Smooth muscle cell (in vitro differentiated cells): ENCODE measurements around the gene RPL13A. TPM values are rescaled to one million over a fixed set of nuclear protein-coding genes. Genes with fewer than 3 reads are reported as not detected.

Experiments
- DNase-seq: peaks from one replicate; lab custom pipeline; 2025; ENCODE audit not compliant: unreplicated experiment; lab: John Stamatoyannopoulos, UW
- H2AFZ ChIP-seq: fragments of 200-600 bp; sonication (generic); 2 replicates; pipeline ENCODE4 v1.6.0; 2016; ENCODE audit warnings: antibody characterized with exemption, low read depth, mild to moderate bottlenecking
- H3F3A ChIP-seq: fragments of 200-600 bp; sonication (generic); 2 replicates; pipeline ENCODE4 v1.6.0; 2017; ENCODE audit warnings: antibody characterized with exemption, low read depth
- H3K27ac ChIP-seq: fragments of 200-600 bp; sonication (generic); 2 replicates; pipeline ENCODE4 v1.5.1; 2016; ENCODE audit warnings: low read depth, mild to moderate bottlenecking
- H3K27me3 ChIP-seq: fragments of 200-600 bp; sonication (generic); 2 replicates; pipeline ENCODE4 v1.6.1; 2016; ENCODE audit warnings: low read depth, mild to moderate bottlenecking
- H3K36me3 ChIP-seq: fragments of 200-600 bp; sonication (generic); 2 replicates; pipeline ENCODE4 v1.5.1; 2016; ENCODE audit warnings: low read depth
- H3K4me1 ChIP-seq: fragments of 200-600 bp; sonication (generic); 2 replicates; pipeline ENCODE4 v1.5.1; 2016; ENCODE audit warnings: low read depth
- H3K4me2 ChIP-seq: fragments of 200-600 bp; sonication (generic); 2 replicates; pipeline ENCODE4 v1.6.0; 2016; ENCODE audit warnings: mild to moderate bottlenecking
- H3K4me3 ChIP-seq: fragments of 200-600 bp; sonication (generic); 2 replicates; pipeline ENCODE4 v1.5.1; 2016; ENCODE audit warnings: mild to moderate bottlenecking
- H3K79me2 ChIP-seq: fragments of 200-600 bp; sonication (generic); 2 replicates; pipeline ENCODE4 v1.6.0; 2016; ENCODE audit warnings: low read depth, mild to moderate bottlenecking
- H3K9ac ChIP-seq: fragments of 200-600 bp; sonication (generic); 2 replicates; pipeline ENCODE4 v1.6.0; 2016; ENCODE audit warnings: low read depth
- H3K9me3 ChIP-seq: fragments of 200-600 bp; sonication (generic); replicated peaks from 2 replicates; pipeline ENCODE4 v1.5.1; 2016; ENCODE audit warnings: low read depth
- H4K20me1 ChIP-seq: fragments of 200-600 bp; sonication (generic); 2 replicates; pipeline ENCODE4 v1.6.0; 2016; ENCODE audit warnings: low read depth
- CTCF ChIP-seq: fragments of 200-600 bp; sonication (generic); IDR thresholded peaks from 2 replicates; pipeline ENCODE4 v1.5.1; 2017; ENCODE audit warnings: borderline replicate concordance, mild to moderate bottlenecking, antibody characterized with exemption; ENCODE audit not compliant: insufficient read depth, poor library complexity, severe bottlenecking
- WGBS: methylation state at CpG from one replicate; pipeline ENCODE4 v1.1.7; 2016; ENCODE audit warnings: low lambda C conversion rate; 5-methylcytosine and 5-hydroxymethylcytosine counted together
- polyA plus RNA-seq: library from polyadenylated mRNA; unstranded; fragments of >200 nt; fragmentation: Nextera tagmentation; extraction: Ambion mirVana; gene quantifications from 2 replicates; pipeline ENCODE4 v1.2.1, GENCODE V29; 2016
- total RNA-seq: library from RNA; depleted of rRNA; stranded (reverse); fragments of >200 nt; gene quantifications from 2 replicates; pipeline ENCODE4 v1.2.3, GENCODE V29; 2014

RPL13A gene
- total and polyA plus RNA-seq, 2 experiments from 2014 or later: 732 to 1,154 TPM

- Histone ChIP-seq H3K4me3 (peak overlapping the region; percentile 63), H4K20me1 (no peaks in the 10 kb centered on the region), H3K79me2 (no peaks in the 10 kb centered on the region), H2AFZ (peak overlapping the region; percentile 6), H3K9ac (peak overlapping the region; percentile 95), H3K27ac (peak overlapping the region; percentile 95), H3K27me3 (no peaks in the 10 kb centered on the region), H3K4me1 (peaks cover 13% of the 10 kb centered on the region), H3F3A (no peaks in the 10 kb centered on the region), H3K9me3 (no peaks in the 10 kb centered on the region), H3K36me3 (no peaks in the 10 kb centered on the region), H3K4me2 (peak overlapping the region; percentile 93)
- DNase-seq: no peak
- 50% methylated on average over 10 of the region's 10 CpGs for WGBS
- no peak for TF ChIP-seq CTCF
Measured at GRCh38 chr19:49453757-49454240, 33.6 kb upstream of the RPL13A start.

- Histone ChIP-seq H3K36me3 (no peaks in the 10 kb centered on the region), H3K79me2 (no peaks in the 10 kb centered on the region), H3K4me3 (no peak overlapping the region), H3K9me3 (no peaks in the 10 kb centered on the region), H3K27me3 (no peaks in the 10 kb centered on the region), H3K9ac (no peak overlapping the region), H3F3A (no peaks in the 10 kb centered on the region), H4K20me1 (no peaks in the 10 kb centered on the region), H3K4me1 (peaks cover 9% of the 10 kb centered on the region), H3K4me2 (no peak overlapping the region), H3K27ac (no peak overlapping the region), H2AFZ (no peak overlapping the region)
- WGBS: 95% methylated on average over 5 of the region's 5 CpGs
- no peak for DNase-seq
- TF ChIP-seq CTCF: no peak
Measured at GRCh38 chr19:49455773-49456172, 31.6 kb upstream of the RPL13A start.

- Histone ChIP-seq H3K4me1 (peaks cover 8% of the 10 kb centered on the region), H3K27ac (no peak overlapping the region), H3K27me3 (no peaks in the 10 kb centered on the region), H2AFZ (no peak overlapping the region), H4K20me1 (no peaks in the 10 kb centered on the region), H3K79me2 (no peaks in the 10 kb centered on the region), H3K4me3 (no peak overlapping the region), H3K36me3 (no peaks in the 10 kb centered on the region), H3F3A (no peaks in the 10 kb centered on the region), H3K9ac (no peak overlapping the region), H3K9me3 (no peaks in the 10 kb centered on the region), H3K4me2 (no peak overlapping the region)
- no peak for DNase-seq
- TF ChIP-seq CTCF: no peak
- WGBS: 96% methylated on average over 5 of the region's 5 CpGs
Measured at GRCh38 chr19:49456326-49456725, 31.1 kb upstream of the RPL13A start.

GRCh38 chr19:49458567-49458903 lies 28.9 kb upstream of the RPL13A start:
- WGBS: 87% methylated on average over 5 of the region's 5 CpGs
- Histone ChIP-seq H3K4me2 (no peak overlapping the region), H2AFZ (no peak overlapping the region)

More at GRCh38 chr19:49458567-49458903, 28.9 kb upstream of the RPL13A start:
- no peak overlapping the region for H3K4me3 ChIP-seq
- no peaks in the 10 kb centered on the region for H3K9me3 ChIP-seq
- peaks cover 8% of the 10 kb centered on the region for H3K4me1 ChIP-seq
- H4K20me1 ChIP-seq: no peaks in the 10 kb centered on the region
- no peaks in the 10 kb centered on the region for H3K27me3 ChIP-seq
- H3F3A ChIP-seq: no peaks in the 10 kb centered on the region
- H3K79me2 ChIP-seq: no peaks in the 10 kb centered on the region
- TF ChIP-seq CTCF: no peak
- peak overlapping the region; percentile 8 for H3K27ac ChIP-seq
- H3K9ac ChIP-seq: no peak overlapping the region
- no peak for DNase-seq
- H3K36me3 ChIP-seq: no peaks in the 10 kb centered on the region
